Left kidney (tissue), 2 donors: ENCODE results near the gene EVPL. TPM values are rescaled to one million over a fixed set of nuclear protein-coding genes. Genes with fewer than 3 reads are reported as not detected.

Experiments
- DNase-seq: peaks from one replicate; pipeline ENCODE4 v3.0.0-alpha.2; 2013
- polyA plus RNA-seq: library from polyadenylated mRNA; unstranded; fragments of 120-200 nt; gene quantifications from one replicate; pipeline ENCODE4 v1.2.1, GENCODE V29; 2013; ENCODE audit not compliant: insufficient read length

The EVPL gene
- polyA plus RNA-seq, 1 donor = 19.8 TPM

GRCh38 chr17:76018340-76018680 lies 8.8 kb downstream of the EVPL start:
- no peak for DNase-seq

GRCh38 chr17:76017481-76018339 lies 9.4 kb downstream of the EVPL start:
- DNase-seq = no peak

GRCh38 chr17:76014925-76015261 lies 12.2 kb downstream of the EVPL start:
- no peak for DNase-seq

GRCh38 chr17:76014100-76014924 lies 12.8 kb downstream of the EVPL start:
- DNase-seq = peak; percentile 69

- DNase-seq = no peak
Observed at GRCh38 chr17:76013377-76013932, 13.7 kb downstream of the EVPL start.

GRCh38 chr17:76011951-76012350 lies 15.2 kb downstream of the EVPL start:
- no peak for DNase-seq

- DNase-seq = no peak
Observed at GRCh38 chr17:76009969-76010661, 17.0 kb downstream of the EVPL start.

GRCh38 chr17:76009447-76009846 lies 17.7 kb downstream of the EVPL start:
- DNase-seq = no peak

- no peak for DNase-seq
Observed at GRCh38 chr17:76008630-76009425, 18.3 kb downstream of the EVPL start.

- no peak for DNase-seq
Observed at GRCh38 chr17:76008208-76008607, 18.9 kb downstream of the EVPL start.

GRCh38 chr17:76007850-76008165 lies 19.3 kb downstream of the EVPL start:
- DNase-seq = no peak

GRCh38 chr17:76007131-76007849 lies 19.8 kb downstream of the EVPL start:
- no peak for DNase-seq

- DNase-seq = peak; percentile 57
Observed at GRCh38 chr17:76005263-76006149, 21.6 kb downstream of the EVPL start.

- DNase-seq = no peak
Observed at GRCh38 chr17:76004750-76005262, 22.3 kb downstream of the EVPL start.

GRCh38 chr17:76003915-76004314 lies 23.2 kb downstream of the EVPL start:
- no peak for DNase-seq

- DNase-seq = no peak
Observed at GRCh38 chr17:76002100-76002499, 25.0 kb downstream of the EVPL start.

GRCh38 chr17:76000755-76001521 lies 26.2 kb downstream of the EVPL start, which contains the start of gene CDK3:
CDK3 (plus strand) TSS chr17:76000855; CDS start chr17:76001426, 571 bp downstream.
- no peak for DNase-seq

GRCh38 chr17:76000016-76000754 lies 26.9 kb downstream of the EVPL start:
- no peak for DNase-seq
